DMS79 treated with DMSO at 0.1 percent for 48 hours (cell line): Measurements from ENCODE around the gene PRR23A.
A peak's percentile ranks its signal among the peaks of the same experiment; 100 is the strongest.
"Not testable (repeated sequence)": the region's sequence is repeated elsewhere in the genome, so short reads cannot be mapped to it uniquely, and the experiment has no call there.

Experiments used
- DNase-seq: peaks from one replicate; lab custom pipeline; 2025; lab: John Stamatoyannopoulos, UW

Gene PRR23A

DNA sequence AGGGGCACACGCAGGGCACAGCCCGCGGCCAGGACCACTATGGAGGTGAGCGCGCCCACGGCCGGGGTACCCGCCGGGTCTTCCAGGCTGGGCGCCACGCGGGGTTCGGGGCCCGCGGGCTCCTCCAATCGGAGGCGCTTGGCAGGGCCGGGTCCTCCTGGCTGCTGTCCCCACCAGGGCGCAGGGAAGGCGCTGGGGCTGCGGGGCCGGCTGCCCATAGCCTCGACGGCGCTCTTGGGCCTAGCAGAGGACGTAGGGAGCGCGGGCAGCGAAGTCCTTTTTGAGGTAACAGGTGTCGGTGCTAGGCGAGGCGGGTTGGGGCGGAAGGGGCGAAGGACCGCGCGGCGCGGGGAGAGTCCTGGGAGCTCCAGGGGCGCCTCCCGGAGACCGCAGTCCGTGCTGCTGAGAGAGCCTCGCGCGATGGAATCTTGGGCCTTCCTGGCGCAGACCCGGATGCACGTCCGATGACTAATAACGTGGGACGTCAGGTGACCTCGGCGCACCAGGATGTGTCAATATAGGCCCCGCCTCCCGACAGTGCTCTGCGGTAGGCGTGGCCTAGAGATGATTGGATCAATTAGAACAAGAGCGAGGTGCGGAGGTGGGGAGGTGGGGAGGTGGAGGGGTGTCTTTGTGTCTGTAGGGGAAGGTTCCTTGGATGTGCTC, at the start of gene PRR23A:
Gene PRR23A, minus strand, starts transcription at position 218 of the 666 bp plus-strand sequence. Its CDS starts 0 bp downstream, at position 218.
- no peak for DNase-seq

DNA sequence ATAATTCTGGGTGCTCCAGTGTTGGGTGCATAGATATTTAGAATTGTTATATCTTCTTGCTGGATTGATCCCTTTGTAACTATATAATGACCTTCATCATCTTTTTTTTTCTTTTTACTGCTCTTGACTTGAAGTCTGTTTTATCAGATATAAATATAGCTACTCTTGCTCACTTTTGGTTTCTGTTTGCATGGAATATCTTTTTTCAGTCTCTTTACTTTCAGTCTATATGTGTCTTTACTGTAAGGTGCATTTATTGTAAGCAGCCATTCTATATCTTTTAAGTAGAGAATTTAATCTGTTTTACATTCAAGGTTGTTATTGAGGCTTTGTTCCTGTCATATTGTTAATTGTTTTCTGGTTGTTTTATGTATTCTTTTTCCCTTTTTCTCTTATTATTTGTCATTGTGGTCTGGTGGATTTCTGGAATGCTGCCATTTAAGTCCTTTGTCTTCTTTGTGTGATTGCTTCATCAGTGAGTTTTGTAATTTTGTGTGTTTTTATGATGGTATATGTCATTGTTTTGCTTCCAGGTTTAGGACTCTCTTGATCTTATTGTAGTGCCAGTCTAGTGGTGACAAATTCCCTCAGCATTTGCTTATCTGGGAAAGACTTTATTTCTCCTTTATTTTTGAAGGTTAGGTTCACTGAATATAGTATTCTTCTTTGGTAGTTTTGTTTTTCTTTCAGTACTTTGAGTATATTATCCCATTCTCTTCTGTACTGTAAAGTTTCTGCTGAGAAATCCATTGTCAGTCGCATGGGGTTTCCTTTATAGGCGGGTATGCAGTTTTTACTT, 46.9 kb upstream of the PRR23A start:
- no peak for DNase-seq

DNA sequence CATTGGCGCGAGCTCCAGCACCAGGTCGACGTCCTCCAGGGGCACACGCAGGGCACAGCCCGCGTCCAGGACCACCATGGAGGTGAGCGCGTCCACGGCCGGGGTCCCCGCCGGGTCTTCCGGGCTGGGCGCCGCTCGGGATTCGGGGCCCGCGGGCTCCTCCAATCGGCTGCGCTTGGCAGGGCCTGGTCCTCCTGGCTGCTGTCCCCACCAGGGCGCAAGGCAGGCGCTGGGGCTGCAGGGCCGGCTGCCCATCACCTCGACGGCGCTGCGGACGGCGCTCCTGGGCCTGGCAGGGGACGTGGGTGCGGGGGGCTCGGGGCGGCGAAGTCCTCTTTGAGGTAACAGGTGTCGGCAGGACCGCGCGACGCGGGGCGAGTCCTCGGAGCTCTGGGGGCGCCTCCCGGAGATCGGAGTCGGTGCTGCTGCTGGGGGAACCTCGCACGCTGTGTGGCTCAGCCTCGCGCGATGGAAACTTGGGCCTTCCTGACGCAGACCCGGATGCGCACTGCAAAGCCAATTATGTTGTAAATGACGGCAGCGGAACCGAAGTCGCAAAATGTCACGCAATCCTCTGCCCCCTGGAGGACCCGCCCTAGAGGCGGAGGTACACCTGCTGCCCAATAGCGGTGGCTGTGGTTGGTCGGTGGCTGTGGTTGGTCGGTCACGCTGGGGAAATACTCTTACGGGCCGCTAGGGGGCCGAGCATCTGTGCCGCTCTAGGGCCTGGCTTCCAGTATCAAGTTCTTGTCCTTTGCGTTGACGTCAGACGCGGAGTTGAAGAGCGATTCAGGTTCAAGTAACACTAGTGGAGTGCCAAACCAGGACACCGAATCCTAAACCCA, 38.5 kb upstream of the PRR23A start, which contains the start of gene PRR23C:
Gene PRR23C, minus strand, starts transcription at position 527 of the 845 bp plus-strand sequence. Its CDS starts 272 bp downstream, at position 255.
- no peak for DNase-seq

DNA sequence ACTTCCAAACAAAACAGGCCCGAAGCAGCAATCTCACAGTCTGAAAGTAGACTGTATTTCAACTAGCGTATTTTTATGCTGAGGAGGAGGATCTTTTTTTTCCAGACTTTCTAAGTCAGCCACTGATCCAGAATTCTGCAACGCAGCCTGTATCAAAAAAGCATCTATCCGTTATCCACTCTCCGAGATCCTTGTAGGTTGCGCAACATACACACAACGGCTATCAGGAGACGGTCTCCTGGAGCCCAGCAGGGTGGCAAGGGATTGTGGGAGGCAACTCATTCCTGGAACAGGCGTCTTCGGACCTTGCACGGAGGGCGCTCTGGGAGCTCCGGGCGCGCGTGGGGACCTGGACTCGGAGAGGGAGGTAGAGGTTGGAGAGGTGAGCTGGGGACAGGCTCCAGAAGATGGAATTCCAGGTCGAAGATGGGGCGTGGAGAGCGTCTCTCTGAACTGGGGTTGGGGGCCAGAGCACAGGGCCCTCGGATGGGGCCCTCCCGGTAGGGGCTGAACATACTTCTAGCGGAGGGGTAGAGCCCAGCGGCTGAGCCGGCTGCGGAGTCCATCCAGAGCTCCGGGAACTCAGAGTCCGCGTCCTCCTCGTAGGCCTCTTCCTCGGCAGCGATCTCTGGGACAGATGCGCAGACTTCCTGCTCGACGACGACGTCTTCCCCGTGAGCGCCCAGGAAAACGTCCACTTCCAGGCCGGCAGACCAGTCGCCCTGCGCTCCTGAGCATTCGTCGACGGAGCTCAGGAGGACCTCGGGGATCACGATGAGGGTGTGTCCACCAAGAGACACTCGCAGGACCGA, 37.7 kb upstream of the PRR23A start:
- no peak for DNase-seq

DNA sequence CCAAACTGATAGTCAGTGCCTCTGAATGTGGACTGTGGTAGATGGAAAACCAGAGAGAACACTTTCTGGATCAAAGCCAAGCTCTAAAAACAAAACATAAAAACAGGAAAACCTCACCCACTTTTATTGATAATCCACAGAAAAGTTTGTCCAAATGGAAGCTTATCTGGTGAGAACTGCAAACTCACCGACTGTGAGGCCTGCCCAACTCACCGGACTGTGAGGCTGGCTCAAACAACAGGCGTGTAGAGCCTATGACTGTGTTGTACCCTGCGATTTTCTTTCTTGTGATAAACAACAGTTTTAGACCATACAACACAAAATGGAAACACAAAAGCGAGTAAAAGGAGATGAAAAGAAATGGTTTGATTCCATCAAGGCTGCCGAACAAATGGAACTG, 31.4 kb upstream of the PRR23A start:
- DNase-seq = no peak

DNA sequence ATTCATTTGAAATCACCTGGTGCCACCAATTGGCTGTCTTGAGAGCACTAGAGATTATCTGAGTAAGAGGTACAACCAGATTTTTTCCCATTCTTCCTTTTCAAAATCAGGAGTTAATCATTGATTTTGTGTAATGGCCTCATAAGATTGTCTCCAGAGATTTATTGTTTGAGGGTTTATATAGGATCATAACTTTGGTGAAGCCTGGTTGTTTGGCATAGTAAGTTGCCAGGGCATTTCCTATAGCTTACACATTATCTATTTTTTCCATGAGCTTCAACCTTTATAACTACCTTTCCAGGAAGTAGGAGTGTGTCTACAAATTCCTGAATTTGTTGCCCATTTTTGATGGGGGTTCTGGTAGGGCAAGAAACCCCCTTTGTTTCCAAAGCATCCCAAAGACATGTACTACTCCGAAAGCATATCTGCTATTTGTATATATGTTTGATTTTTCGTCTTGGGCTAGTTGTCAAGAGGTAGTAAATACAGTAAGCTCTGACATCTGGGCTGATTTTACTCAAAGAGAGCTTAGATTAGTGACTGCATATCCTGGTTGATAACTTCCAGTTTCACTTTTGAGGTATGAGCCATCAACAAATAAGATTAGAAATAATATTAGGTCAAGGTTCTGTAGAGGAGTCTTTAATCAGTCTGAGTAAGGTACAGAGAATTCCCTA, 26.4 kb upstream of the PRR23A start:
- no peak for DNase-seq

DNA sequence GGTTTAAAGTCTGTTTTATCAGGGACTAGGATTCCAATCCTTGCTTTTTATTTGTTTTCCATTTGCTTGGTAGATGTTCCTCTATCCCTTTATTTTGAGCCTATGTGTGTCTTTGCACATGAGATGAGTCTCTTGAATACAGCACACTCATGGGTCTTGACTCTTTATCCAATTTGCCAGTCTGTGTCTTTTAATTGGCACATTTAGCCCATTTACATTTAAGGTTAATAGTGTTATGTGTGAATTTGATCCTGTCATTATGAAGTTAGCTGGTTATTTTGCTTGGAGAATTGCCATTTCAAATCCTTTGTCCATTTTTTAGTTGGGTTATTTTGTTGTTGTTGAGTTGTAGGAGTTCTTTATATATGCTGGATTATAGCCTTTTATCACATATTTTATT, 24.5 kb upstream of the PRR23A start:
- DNase-seq = not testable (repeated sequence)

DNA sequence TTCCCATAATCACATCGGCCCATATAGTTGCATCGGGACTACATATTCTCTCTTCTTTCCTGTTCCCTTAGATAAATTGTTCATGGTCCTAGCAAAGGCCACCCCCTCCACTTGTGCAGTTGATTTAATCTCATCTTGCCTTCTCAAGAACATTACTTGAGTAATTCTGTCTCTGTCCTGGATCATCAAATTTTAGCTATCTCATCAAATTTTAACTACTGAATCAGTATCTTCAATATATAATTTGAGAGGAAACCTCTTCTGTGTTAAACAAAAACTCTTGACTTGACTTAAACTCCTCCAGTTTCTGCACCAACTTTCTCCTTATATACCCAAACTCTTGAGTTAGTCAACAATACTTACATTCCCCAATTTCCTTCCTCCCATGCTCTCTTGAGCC, 18.9 kb upstream of the PRR23A start:
- DNase-seq = no peak

DNA sequence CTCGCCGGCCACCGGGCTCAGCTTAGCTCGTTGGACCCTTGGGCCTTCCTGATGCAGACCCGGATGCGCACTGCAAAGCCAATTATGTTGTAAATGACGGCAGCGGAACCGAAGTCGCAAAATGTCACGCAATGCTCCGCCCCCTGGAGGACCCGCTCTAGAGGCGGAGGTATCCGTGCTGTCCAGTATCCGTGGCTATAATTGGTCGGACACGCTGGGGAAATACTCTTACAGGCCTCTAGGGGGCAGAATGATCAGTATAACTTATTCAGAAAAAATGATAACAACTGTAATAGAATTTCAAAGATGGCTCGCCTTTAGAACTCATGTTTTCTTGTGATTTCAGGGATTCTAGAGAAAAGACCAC, 14.8 kb upstream of the PRR23A start, which contains the start of gene PRR23B:
Gene PRR23B, minus strand, starts transcription at position 59 of the 367 bp plus-strand sequence. CDS start 265 bp downstream, outside the sequence.
- DNase-seq = no peak

DNA sequence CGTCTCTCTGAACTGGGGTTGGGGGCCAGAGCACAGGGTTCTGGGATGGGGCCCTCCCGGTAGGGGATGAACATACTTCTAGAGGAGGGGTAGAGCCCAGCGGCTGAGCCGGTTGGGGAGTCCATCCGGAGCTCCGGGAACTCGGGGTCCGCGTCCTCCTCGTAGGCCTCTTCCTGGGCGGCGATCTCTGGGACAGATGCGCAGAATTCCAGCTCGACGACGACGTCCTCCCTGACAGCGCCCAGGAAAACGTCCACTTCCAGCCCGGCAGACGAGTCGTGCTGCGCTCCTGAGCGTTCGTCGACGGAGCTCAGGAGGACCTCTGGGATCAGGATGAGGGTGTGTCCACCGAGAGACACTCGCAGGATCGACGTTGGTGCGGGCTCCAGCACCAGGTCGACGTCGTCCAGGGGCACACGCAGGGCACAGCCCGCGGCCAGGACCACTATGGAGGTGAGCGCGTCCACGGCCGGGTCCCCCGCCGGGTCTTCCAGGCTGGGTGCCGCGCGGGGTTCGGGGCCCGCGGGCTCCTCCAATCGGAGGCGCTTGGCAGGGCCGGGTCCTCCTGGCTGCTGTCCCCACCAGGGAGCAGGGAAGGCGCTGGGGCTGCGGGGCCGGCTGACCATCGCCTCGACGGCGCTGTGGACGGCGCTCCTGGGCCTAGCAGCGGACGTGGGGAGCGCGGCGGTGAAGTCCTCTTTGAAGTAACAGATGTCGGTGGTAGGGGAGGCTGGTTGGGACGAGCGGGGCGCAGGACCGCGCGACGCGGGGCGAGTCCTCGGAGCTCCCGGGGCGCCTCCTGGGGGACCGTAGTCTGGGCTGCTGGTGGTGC, 14.2 kb upstream of the PRR23A start:
- DNase-seq = no peak

DNA sequence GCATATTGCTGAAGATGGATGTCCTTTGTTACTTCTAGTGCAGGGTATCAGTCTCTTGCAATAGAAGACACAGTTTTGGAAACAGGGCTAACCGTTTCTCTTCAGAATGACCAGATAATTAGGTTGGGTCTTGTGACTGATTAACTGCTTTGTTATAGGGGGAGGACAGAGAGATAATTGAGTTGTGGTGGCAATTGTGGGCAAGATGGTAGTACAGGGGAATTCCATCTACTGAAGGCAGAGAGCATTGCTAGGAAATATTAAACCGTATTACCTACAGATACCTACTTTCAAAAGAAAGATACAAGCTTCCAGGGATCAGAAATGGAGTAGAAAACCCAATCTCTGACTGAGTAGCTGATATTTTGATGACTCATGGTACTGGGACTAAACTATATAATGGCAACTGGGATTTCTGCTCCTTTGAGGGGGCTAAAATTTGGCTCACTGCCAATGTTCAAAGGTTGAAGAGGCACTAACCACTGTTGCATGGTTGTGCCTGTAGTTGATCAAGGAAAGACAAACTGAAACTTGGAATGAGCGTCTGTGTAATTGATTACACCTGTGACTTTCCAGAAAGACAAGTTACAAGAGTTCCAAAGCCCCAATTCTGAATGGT, 10.5 kb upstream of the PRR23A start:
- DNase-seq = peak; percentile 35

DNA sequence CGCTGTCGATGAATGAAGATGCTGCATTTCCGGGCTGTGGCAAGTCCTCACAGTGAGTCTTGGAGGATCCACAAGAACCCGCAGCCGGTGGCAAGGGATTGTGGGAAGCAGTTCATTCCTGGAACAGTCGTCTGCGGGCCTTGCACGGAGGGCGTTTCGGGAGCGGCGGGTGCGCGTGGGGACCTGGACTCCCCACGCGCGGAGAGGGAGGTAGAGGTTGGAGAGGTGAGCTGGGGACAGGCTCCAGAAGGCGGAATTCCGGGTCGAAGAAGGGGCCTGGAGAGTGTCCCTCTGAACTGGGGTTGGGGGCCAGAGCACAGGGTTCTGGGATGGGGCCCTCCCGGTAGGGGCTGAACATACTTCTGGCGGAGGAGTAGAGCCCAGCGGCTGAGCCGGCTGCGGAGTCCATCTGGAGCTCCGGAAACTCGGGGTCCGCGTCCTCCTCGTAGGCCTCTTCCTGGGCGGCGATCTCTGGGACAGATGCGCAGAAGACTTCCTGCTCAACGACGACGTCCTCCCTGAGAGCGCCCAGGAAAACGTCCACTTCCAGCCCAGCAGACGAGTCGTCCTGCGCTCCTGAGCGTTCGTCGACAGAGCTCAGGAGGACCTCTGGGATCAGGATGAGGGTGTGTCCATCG, 593 bp downstream of the PRR23A start:
- no peak for DNase-seq

DNA sequence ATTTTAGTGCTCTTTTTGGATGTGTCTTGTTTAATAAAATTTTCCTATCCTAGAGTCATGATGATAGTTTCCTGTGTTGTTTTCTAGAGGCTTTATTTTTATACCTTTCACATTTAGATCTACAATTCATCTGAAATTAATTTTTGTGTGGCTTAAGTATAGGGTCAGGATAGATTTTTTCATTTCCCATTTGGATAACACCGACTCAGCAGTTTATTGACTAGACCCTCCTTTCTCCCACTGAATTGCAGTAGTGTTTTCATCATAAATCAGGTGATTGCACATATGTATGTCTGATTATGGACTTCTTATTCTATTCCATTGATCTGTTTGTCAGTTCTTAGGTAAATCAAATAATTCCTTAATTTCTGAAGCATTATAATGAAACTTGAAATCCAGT, 10.4 kb downstream of the PRR23A start:
- DNase-seq = no peak

DNA sequence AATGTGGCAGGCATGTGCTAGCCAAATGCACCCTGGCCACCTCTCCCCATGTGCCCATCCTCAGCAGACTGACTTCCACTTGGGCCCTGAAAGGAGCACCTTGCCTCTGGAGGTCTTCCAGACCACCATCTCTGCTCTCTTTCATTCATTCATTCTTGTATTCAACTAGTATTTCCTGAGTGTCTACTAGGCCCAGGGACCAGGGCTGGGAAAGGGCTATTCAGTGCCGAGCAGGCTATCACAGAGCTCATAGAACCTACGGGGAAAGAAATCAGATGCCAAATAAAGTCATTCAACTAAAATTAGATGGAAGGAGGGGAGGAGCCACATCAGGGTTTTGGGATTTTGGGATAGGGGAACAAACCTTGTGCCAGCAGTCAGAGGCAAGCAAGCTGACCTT, 18.9 kb downstream of the PRR23A start:
- no peak for DNase-seq

DNA sequence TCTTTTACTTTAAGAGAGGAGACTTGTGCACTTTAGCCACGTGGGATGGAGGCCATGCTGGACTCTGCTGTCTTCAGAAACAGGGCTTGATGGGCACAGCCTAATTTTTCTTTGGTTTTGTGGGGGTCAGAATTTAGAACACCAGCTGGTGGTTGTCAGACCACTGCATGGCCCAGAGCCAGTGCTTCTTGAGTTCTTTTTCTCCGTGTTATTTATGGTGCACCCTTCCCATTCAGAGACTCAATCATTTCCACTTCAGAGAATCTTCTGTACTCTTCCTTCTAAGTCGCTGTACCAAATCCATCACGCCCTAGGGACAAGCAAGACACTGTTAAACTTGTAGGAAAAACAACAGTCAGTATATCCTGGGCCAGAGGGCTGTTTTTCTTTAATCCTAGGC, 20.1 kb downstream of the PRR23A start:
- no peak for DNase-seq

DNA sequence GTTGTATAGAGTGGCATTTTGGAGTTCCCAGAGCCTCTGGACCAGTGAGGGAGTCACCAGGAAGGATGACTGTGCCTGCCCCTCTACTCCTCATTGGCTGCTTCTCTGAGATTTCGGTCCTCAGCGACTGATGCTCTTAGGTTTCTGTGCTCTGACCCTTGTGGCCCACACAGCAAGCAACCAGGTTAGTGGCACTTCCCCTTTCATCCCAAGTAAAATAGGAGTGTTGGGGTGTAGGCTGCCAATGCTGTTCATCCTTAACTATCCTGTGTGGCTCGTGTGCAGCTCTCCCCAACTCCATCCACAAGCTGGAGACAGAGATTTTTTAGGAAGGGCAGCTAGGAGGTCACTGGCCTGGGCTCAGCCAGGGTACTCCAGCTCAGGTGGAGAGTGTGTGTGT, 21.3 kb downstream of the PRR23A start:
- no peak for DNase-seq

DNA sequence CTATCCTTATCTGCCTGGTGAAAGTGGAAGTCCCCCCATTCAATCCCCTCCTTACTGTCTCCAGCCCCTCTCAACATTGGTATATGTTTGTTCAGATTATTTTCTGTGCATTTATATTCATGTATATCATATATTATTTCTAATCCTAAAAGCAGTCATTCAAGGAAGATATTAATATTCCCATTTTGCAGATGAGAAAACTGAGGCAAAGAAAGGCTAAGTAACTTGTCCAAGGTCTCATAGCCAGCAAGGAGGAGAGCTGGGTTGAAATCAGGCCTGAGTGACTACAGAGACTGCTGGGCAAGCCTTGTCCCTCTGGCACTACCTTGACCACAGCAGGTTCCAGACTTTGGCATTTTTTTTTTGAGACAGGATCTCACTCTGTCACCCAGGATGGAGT, 30.0 kb downstream of the PRR23A start:
- DNase-seq = no peak

DNA sequence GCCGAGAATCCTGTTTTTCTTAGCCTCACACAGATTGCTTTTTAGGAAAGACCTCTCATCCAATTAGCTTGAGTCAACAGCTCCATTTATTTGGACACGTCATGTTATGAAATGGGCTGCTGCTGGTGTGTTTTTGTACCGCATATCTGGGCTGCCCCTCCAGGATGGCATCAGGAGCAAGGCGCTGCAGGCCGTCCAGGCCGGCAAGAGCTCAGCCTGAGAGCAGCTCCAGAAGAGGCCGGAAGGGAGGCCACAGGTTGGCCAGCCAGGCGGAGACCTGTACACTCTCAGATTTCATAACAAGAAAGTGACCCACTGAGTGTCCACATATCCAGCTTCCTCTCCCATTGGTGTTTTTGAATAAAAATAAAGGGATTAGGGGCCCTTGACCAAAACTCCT, 30.7 kb downstream of the PRR23A start:
- DNase-seq = no peak

DNA sequence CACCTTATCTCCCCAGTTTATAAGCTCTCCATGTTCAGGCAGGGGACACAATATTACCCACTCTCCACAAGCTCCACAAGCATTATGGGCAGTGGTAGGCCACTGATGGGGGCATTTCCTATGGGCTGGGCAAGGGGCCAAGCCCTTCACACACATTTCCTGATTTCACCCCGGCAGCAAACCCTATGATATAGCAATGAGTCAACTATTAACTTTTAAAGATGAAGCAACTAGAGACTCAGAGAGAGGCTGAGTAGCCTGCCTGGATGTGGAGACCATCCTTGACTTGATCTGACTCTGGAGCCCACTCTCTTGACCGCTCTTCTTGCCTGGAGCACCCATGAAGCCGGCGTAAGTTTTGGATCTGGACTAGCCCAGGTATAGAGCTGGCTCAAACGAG, 31.6 kb downstream of the PRR23A start:
- no peak for DNase-seq
